ENCODE measurements around the gene PLA2G4E.

GRCh38 chr15:41970456-41970855 lies 50.4 kb downstream of the PLA2G4E start:
- TF ChIP-seq FOXM1 (IDR thresholded peaks at IDR 0.05; ENCODE audit: borderline replicate concordance) (no peak), ELF4 (IDR thresholded peaks at IDR 0.05) (no peak), SUZ12 (IDR thresholded peaks at IDR 0.05) (no peak), SP1 (IDR thresholded peaks at IDR 0.05) (no peak), ZNF384 (IDR thresholded peaks at IDR 0.05) (no peak), TARDBP (IDR thresholded peaks at IDR 0.05) (no peak), ARNT (IDR thresholded peaks at IDR 0.05) (no peak), PKNOX1 (IDR thresholded peaks at IDR 0.05) (no peak), HDGF (IDR thresholded peaks at IDR 0.05; ENCODE audit: borderline replicate concordance) (no peak), FOXA1 (IDR thresholded peaks at IDR 0.05) (no peak), NFRKB (IDR thresholded peaks at IDR 0.05) (no peak), FOXK2 (IDR thresholded peaks at IDR 0.05) (no peak)
